GM19043 (cell line): Measurements from ENCODE around the gene TMEM127.
"Not testable (repeated sequence)": the region's sequence is repeated elsewhere in the genome, so short reads cannot be mapped to it uniquely, and the experiment has no call there.

Source experiments
- ATAC-seq: cut with Tn5 transposase; IDR thresholded peaks from one replicate; pipeline ENCODE4 v1.9.1; 2021; ENCODE audit warnings: low read depth; ENCODE audit not compliant: unreplicated experiment

Gene TMEM127

GRCh38 chr2:96264656-96265348 lies 995 bp downstream of the TMEM127 start:
- ATAC-seq, result no peak

GRCh38 chr2:96264086-96264485 lies 1.7 kb downstream of the TMEM127 start:
- no peak for ATAC-seq

- ATAC-seq, result no peak
These were observed 3.5 kb downstream of the TMEM127 start for GRCh38 chr2:96262306-96262705.

GRCh38 chr2:96261328-96262003 lies 4.3 kb downstream of the TMEM127 start:
- no peak for ATAC-seq

DNA sequence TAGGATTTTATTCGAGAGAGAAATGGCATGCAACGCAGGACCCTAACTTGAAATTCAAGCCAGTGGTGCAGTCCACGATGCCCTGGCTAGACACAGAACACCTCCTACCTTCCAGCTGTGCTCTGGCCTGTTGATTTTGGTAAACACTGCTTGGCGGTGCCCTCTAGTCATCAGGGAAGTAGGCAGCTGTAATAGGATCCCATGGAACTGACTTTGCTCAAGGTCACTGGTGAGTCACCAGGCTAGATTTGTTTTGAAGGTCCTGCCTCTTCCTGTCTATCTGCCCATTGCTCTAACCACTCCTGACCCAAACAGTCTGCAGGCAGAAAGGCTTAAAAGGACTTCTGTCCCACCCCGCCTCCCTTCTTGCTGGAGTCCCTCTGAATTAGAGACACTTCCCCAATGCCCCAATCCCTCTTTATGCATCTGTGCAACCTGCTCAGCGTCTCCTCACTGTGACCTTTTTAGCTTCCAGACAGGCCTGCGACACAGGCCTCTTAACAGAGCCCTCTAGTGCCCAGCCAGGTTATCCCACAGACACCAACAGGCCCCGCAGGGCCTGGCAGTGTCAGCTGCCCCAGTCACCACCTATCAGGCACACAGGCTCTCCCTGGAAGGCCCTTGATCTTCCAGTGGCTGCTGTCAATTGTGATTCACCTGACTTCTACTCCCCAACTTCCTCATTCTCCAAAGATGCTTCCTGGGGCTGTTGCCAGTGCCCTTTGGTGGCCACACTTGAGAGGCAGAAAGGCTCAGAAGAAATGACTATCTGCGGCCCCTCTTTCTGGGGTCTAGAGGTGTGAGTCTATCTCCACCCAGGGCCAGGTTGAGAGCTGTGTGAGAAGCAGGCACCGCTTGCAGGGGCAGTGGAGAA lies 5.2 kb downstream of the TMEM127 start:
- ATAC-seq, result no peak

- no peak for ATAC-seq
These were observed 6.3 kb downstream of the TMEM127 start for GRCh38 chr2:96259497-96259921.

DNA sequence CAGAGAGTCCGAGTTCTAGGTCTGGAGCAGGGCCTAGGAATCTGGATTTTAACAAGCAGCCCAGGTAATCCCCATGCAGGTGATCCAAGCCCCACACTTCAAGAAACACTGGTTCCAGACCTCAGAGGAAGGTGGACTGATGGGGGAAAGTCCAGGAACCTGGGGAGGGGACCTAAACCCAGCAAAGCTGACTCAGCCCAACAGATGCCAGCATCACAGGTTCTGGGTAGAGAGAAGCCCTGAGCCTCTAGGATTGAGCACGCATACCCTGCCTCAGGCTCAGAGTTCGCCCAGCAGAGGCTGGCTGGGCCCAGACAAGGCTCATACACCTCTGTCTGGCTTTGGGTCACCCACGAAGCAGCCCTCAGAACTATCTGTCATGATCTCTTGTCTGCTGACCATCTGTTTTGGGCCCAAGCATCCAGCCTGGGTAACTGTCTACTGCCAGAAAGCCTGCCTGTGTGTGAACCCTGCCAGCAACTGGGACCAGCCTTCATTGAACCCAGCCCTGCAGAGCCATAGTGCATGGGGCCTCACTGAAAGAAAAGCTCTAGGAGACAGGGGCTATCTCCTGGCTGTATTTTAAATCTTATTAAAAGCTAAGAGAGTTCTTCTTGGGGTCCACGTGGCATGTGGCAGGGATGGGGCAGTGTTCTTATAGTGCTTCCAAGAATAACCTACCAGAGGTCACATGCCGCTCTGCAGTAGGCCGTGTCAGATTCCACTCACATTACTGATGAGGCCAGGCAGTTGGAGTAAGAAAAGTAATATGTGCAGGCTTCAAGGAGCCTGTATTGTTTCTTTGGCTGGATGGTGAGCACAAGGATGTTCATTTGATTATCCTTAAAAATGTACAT lies 7.4 kb downstream of the TMEM127 start:
- no peak for ATAC-seq

DNA sequence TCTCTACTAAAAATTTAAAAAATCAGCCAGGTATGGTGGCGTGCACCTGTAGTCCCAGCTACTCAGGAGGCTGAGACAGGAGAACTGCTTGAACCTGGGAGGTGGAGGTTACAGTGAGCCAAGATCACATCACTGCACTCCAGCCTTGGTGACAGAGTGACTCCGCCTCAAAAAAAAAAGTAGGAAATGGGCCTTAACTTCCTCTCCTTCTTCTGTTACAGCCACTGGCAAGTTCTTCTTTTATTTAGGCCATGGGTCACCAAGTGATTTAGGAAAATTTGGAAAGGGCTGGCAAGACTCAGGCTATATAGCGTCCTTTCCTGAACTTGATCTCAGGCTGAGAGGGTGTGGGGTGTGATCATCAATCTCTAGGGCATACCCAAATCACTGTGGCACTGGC lies 8.1 kb downstream of the TMEM127 start:
- ATAC-seq, result not testable (repeated sequence)

- ATAC-seq, result no peak
These were observed 9.1 kb downstream of the TMEM127 start for GRCh38 chr2:96256611-96257113.

- ATAC-seq, result no peak
These were observed 11.2 kb downstream of the TMEM127 start for GRCh38 chr2:96254571-96254970.

DNA sequence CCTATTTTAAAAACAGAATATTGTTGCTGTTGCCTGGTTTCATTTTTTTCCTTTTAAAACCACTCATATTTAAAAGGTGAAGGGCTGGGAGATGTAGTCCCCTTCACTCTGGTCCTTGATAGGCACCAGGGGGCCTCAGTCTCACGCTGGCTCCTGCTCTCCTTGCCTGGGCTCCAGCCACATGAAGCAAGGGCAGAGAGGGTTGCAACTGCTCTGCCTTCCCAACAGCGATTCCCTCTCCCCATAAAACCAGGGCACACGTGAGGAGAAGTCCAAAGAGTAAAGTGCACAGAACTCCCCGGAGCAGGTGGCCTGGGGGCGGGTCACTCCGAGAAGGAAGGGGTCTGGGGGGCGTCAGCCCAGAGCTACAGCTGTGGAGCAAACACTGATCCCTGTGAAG lies 12.8 kb downstream of the TMEM127 start:
- no peak for ATAC-seq

DNA sequence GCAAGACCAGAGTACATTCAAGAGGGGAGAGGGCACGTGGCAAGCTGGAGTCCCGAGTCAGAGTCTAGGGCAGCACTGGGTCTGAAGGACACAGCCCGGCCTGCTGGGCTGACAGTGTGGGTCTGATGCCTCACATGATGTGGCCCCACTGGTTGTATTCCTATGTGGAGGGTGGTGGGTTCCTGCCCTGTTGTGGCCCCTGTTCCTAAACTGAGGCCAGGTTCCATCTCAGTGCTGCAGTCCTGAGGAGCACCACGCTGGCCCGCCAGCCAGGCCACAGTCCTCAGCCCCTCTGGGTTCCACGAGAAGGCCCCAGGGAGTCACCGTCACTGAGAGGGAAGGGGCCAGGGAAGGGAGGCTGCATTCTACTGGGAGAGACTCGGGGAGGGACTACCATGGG lies 13.3 kb downstream of the TMEM127 start:
- ATAC-seq, result no peak

- no peak for ATAC-seq
These were observed 14.0 kb downstream of the TMEM127 start for GRCh38 chr2:96251721-96252292.

- ATAC-seq, result no peak
These were observed 15.6 kb downstream of the TMEM127 start for GRCh38 chr2:96250188-96250587.

DNA sequence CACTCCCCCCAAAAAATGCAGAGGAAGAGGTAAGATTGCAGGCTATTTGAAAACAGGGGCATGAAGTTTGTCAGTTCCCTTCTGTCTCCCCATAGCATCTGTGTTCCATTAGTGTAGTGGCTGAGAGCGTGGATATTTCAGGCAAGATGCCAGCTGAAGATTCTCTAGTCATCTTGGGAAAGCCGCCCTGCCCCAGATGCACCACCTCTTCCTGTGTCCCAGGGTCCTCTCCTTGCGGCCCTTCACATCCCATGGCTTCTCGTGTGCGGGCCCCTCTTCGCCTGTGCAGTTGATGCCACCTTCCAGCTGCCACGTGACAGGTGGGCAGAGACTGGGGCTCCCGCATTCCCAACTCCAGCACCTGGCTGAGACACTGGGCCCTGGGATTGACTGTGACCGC lies 16.1 kb downstream of the TMEM127 start:
- ATAC-seq, result no peak

DNA sequence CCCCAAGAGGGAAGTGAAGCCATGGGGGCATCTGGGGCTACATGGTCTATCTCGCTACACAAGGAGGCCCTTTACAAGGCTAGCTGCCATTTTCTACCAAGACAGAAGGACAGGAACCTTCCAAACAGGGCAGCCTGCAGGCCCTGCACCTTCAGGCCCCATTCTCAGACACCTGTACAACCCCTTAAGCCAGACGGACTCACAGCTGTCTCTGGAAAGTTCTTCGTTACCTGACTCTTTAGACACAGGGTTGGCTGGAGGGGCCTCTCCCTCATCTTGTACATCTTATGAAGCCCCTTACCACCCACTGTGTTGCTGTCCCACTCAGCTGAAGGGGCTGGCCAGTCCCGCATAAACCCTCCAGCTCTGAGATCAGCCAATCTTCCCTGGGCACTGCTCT lies 17.2 kb downstream of the TMEM127 start:
- no peak for ATAC-seq

- ATAC-seq, result no peak
These were observed 17.9 kb downstream of the TMEM127 start for GRCh38 chr2:96247896-96248295.

GRCh38 chr2:96247009-96247408 lies 18.8 kb downstream of the TMEM127 start:
- ATAC-seq, result no peak

- no peak for ATAC-seq
These were observed 20.0 kb downstream of the TMEM127 start for GRCh38 chr2:96245609-96246390.
